Pancreas (tissue), 10 donors: Measurements from ENCODE around the gene TMEM120B. TPM values are rescaled to one million over a fixed set of nuclear protein-coding genes. Genes with fewer than 3 reads are reported as not detected.
"Not testable (repeated sequence)": the region's sequence is repeated elsewhere in the genome, so short reads cannot be mapped to it uniquely, and the experiment has no call there.

Experiments
- ATAC-seq, 4 donors: fragments of 200-7000 bp; cut with Tn5 transposase; one replicate each; pipeline versions ENCODE4 v1.8.0 to v1.9.1; 2020; ENCODE audit warnings: mild to moderate bottlenecking in 4 of 4, moderate library complexity in 4 of 4
- DNase-seq, 6 donors: peaks; one replicate each; pipeline ENCODE4 v3.0.0-alpha.2; 2020
- FAIRE-seq: peaks from 2 replicates; lab custom pipeline; 2012; peaks lifted over from hg19 to GRCh38; lab: Jason Lieb, UNC
- H3K27ac ChIP-seq, 4 donors: fragments of 200-600 bp; sonication (generic); 1 replicate in 3 of 4; 2 replicates in 1 of 4; pipeline versions ENCODE4 v1.5.0 to v1.8.0; 2020
- H3K27me3 ChIP-seq, 4 donors: fragments of 200-600 bp; one replicate each; pipeline ENCODE4 v1.8.0; 2021
- H3K36me3 ChIP-seq, 3 donors: fragments of 200-600 bp; sonication (generic) in 1 of 3; one replicate each; pipeline versions ENCODE4 v1.5.0 to v1.8.0; 2020 to 2021
- H3K4me1 ChIP-seq, 3 donors: fragments of 200-600 bp; one replicate each; pipeline ENCODE4 v1.8.0; 2021
- H3K4me3 ChIP-seq, 4 donors: fragments of 200-600 bp; sonication (generic) in 2 of 4; one replicate each; pipeline versions ENCODE4 v1.5.0 to v1.8.0; 2020 to 2021
- H3K9me3 ChIP-seq, 4 donors: fragments of 200-600 bp; one replicate each; pipeline ENCODE4 v1.8.0; 2021
- WGBS, 2 donors: extraction: QIAGEN DNeasy Blood & Tissue Kit; methylation state at CpG; one replicate each; pipeline ENCODE4 v1.1.7; 2013; 5-methylcytosine and 5-hydroxymethylcytosine counted together
- intact Hi-C, 3 donors: fragments of 100-400 bp; cut with DNase I; formaldehyde crosslinking; loops; one replicate each; pipeline versions ENCODE4 v1.11.1 to v1.14.2; 2022
- polyA plus RNA-seq, 2 donors: library from polyadenylated mRNA; stranded (reverse); fragments of 200-250 nt; gene quantifications; one replicate each; pipeline ENCODE4 v1.2.3, GENCODE V29; 2013
- total RNA-seq, 6 donors: library from RNA; stranded (reverse); fragmentation: NEBNext Ultra II Directional in 4 of 6; extraction: Animal tissue kit (Norgen Biotek cat#: 25700) in 4 of 6; gene quantifications; one replicate each; pipeline versions ENCODE4 v1.2.1 to v1.2.4, GENCODE V29; 2021 to 2023
- TF ChIP-seq, protein P1 (sequence below), 4 donors: fragments of 200-600 bp; sonication (generic) in 3 of 4; IDR thresholded peaks; one replicate each; pipeline versions ENCODE4 v1.5.0 to v1.8.0; 2021; ENCODE audit warnings: antibody characterized with exemption in 4 of 4
- donor health status: healthy with polysubstance abuse.
- donor health status: DM: no; HTN: no; CAD: no; lungs with moderate emphysema.
- donor health status: DM: no; HTN: no; CAD: no.
- donor health status: control.
- donor health status: control.
- donor health status: Bipolar disorder and iron deficiency.
- donor health status: DM: yes; HTN: yes; CAD: no.
- donor health status: DM: no; HTN: no; CAD: no.
- donor health status: DM: no; HTN: no; CAD: no.
- donor health status: DM: yes; HTN: yes; CAD: no.

TMEM120B gene
- 10 to 100 TPM in 3 of 6 donors, 1 to 10 TPM in 3; 8.2 to 13.0 (median 10.0) TPM for total RNA-seq
- polyA plus RNA-seq: 10 to 100 TPM; 11.6 to 19.8 TPM

DNA sequence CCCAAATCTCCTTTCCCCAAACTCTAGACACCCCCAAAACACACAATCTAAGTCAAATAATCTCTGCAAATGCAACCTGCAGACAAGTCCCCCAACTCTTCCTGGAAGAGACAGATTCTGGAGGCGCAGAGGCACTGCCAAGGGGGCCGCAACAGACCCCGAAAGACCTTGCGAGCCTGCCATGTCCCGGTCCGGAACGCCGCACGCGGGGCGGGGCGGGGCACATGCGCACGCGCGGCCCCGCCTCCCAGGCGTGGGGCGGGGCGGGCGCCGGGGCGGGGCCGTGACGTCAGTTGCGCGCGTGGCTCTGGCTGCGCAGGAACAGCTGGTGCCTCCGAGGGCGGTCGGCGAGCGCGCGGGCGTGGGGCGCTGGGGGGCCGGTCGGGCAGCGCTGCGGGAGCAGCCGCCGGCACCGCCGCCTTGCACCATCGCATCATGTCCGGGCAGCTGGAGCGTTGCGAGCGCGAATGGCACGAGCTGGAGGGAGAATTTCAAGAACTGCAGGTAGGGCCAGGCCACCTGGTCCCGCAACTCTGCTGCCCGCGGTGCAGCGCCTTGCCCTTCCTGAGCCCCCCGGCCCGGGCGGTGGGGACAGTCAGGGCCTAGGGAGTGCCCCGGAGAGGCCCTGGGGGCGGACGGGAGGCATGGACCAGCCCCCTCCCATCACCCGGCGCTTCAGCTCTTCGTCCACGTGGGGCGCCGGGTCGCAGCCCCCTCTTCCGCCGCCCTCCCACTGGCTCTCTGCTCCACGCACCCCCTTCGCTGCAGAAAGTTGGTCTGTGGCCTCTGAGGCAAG, at the start of gene TMEM120B:
Gene TMEM120B, plus strand, starts transcription at position 292 of the 796 bp plus-strand sequence. Its CDS starts 144 bp downstream, at position 436.
- H3K4me1 ChIP-seq: no peaks in the 10 kb centered on the region
- intact Hi-C loops: no loop called here
- FAIRE-seq (no peak), ATAC-seq (peak; percentile 94 to 97 (median 96)), DNase-seq (peak; percentile 74 to 96 (median 89))
- no peaks in the 10 kb centered on the region for H3K9me3 ChIP-seq
- H3K27me3 ChIP-seq: no peaks in the 10 kb centered on the region
- H3K27ac ChIP-seq: peak within 1 kb of the TSS; percentile 76 to 82 (median 77)
- TF ChIP-seq, protein P1, sequence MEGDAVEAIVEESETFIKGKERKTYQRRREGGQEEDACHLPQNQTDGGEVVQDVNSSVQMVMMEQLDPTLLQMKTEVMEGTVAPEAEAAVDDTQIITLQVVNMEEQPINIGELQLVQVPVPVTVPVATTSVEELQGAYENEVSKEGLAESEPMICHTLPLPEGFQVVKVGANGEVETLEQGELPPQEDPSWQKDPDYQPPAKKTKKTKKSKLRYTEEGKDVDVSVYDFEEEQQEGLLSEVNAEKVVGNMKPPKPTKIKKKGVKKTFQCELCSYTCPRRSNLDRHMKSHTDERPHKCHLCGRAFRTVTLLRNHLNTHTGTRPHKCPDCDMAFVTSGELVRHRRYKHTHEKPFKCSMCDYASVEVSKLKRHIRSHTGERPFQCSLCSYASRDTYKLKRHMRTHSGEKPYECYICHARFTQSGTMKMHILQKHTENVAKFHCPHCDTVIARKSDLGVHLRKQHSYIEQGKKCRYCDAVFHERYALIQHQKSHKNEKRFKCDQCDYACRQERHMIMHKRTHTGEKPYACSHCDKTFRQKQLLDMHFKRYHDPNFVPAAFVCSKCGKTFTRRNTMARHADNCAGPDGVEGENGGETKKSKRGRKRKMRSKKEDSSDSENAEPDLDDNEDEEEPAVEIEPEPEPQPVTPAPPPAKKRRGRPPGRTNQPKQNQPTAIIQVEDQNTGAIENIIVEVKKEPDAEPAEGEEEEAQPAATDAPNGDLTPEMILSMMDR (IDR thresholded peaks at IDR 0.05): no peak
- H3K4me3 ChIP-seq: peak within 1 kb of the TSS; percentile 66 to 99 (median 98)
- 1% methylated on average over 60 to 74 of the region's 74 CpGs for WGBS, 2 donors
- H3K36me3 ChIP-seq: no peaks in the 10 kb centered on the region

DNA sequence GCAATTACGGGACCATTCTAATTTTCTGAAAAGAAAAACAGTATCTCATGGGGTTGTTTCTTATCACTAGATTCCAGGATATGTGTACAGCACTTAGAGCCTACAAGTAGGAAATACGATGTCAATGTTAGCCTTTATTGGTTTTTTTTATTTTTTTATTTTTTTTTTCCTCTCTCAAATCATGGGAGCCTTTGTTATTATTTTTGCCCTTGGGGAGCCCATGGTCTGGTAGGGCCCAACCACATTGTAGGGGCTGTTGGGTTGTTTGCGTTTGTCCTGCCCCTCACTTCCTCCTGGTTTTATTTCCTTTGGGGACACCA, 49.0 kb upstream of the TMEM120B start:
- 85 to 86% methylated on average over 3 of the region's 3 CpGs for WGBS, 2 donors
- Histone ChIP-seq H3K4me1 (no peaks in the 10 kb centered on the region), H3K27ac (no peak overlapping the region), H3K27me3 (no peaks in the 10 kb centered on the region), H3K36me3 (no peaks in the 10 kb centered on the region), H3K9me3 (no peaks in the 10 kb centered on the region), H3K4me3 (no peak overlapping the region)
- TF ChIP-seq, protein P1 (IDR thresholded peaks at IDR 0.05): no peak
- no peak for ATAC-seq
- intact Hi-C loops: no loop called here
- no peak for DNase-seq
- no peak for FAIRE-seq

DNA sequence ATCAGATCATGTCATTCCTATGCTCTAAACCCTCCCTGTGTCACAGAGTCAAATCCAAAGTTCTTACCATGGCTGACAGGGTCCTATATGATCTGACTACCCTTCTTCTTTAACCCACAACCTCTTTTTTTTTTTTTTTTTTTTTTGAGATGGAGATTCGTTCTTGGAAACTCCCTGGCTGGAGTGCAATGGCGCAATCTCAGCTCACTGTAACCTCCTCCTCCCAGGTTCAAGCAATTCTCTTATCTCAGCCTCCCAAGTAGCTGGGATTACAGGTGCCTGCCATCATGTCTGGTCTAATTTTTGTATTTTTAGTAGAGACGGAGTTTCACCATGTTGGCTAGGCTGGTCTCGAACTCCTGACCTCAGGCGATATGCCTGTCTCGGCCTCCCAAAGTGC, 45.7 kb upstream of the TMEM120B start:
- ATAC-seq, H3K4me3 ChIP-seq, H3K36me3 ChIP-seq, H3K27me3 ChIP-seq, H3K4me1 ChIP-seq, intact Hi-C loops, FAIRE-seq, DNase-seq, H3K27ac ChIP-seq, H3K9me3 ChIP-seq: not testable (repeated sequence)
- WGBS, 2 donors: 77 to 81% methylated on average over 6 of the region's 6 CpGs

DNA sequence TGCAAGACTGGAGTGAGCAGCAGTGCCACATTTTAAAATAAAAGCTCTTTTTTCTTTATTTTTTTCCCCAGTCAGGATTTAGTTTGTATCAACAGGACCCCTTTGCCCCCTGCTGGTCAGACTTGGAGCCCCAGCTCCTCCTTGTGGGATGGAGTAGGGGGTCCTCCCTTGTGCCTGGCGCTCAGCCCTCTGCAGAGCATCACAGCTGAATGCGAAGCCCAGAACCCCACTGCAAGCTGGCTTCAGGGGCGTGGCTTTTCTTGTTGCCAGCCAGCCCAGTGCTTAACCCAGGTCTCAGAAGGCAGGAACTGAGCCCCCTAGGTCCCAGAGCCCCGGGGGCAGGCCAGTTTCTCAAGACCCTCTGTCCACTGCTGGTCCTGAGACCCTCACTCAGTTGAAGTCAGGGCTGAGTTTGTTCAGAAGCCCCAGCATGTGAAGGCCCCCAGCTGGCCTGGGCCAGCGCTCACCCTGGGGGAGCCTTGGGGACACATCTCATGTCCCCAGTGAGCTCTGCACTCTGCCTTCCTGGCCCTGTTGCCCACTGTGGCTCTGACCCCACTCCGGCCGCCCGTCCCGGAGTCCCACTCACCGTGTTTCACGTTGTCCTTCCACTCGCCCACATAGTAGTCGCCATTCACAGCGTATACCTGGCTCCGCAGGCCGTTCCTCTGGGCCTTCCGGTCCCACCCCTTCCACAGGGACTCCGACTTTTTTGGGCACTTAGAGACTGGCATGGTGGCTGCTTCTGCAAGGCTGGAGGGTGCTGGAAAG, 43.6 kb upstream of the TMEM120B start:
- Histone ChIP-seq H3K4me1 (peaks cover 0 to 18% (median 7%) of the 10 kb centered on the region in 3 donors), H3K27ac (no peak overlapping the region), H3K9me3 (no peaks in the 10 kb centered on the region), H3K27me3 (no peaks in the 10 kb centered on the region), H3K36me3 (no peaks in the 10 kb centered on the region), H3K4me3 (no peak overlapping the region)
- DNase-seq (peak in 1 of 6 donors; percentile 48), FAIRE-seq (no peak), ATAC-seq (no peak)
- TF ChIP-seq, protein P1 (IDR thresholded peaks at IDR 0.05): peak in 3 of 4 donors; percentile 22 to 33 (median 26)
- intact Hi-C loops: no loop called here
- WGBS, 2 donors: 66 to 73% methylated on average over 18 of the region's 18 CpGs

DNA sequence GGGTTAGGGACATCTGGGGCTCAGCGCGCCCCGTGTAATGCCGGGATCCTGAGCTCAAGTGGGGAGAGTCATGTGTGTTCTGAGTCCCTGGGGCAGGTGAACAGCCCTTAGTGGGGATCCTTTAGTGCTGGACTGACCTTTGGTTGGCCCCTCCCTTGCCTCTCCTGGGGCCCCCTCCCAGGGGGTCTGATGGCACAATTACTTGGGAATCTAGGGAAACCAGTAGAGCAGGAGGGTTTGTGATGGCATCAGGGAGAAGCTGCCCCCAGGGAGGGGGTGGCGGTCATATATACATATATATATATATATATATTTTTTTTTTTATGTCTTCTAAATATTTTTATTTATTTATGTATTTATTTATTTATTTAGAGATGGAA, 43.0 kb upstream of the TMEM120B start, which contains the start of gene MORN3:
Gene MORN3, minus strand, starts transcription at position 134 of the 380 bp plus-strand sequence. CDS start 171 bp downstream, outside the sequence.
- TF ChIP-seq, protein P1 (IDR thresholded peaks at IDR 0.05): no peak

More for the DNA sequence above, 43.0 kb upstream of the TMEM120B start, which contains the start of gene MORN3:
- FAIRE-seq: no peak
- no peaks in the 10 kb centered on the region for H3K36me3 ChIP-seq
- H3K27ac ChIP-seq: no peak within 1 kb of the TSS
- H3K9me3 ChIP-seq: no peaks in the 10 kb centered on the region
- H3K4me1 ChIP-seq: peaks cover 0 to 18% (median 7%) of the 10 kb centered on the region in 3 donors
- DNase-seq: no peak
- ATAC-seq: no peak
- 92 to 98% methylated on average over 5 of the region's 5 CpGs for WGBS, 2 donors
- no peak within 1 kb of the TSS for H3K4me3 ChIP-seq
- no peaks in the 10 kb centered on the region for H3K27me3 ChIP-seq
- intact Hi-C loops: no loop called here
